ENCODE results near the gene AACS.
"Not testable (repeated sequence)": the region's sequence is repeated elsewhere in the genome, so short reads cannot be mapped to it uniquely, and the experiment has no call there.

AACS gene

DNA sequence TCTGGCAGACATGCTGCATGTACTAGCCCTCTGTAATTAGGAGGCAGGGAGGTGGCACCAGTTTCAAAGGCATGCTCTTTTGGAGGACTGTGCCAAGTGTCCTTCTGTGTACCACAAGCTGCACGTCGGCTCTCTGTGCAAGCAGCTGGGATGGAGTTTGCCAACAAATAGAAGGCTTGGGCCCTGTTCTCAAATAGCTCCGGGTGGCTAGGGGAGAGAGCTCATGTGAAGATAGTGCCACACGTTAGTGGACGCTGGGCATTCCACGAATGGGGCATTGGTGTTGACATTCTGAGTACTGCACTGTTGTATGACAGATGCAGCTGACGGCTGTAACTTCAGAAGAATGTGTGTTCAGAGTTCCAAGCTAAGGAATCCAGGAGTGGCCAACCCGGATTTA, 4.4 kb downstream of the AACS start:
- no peak overlapping the region for H3K4me3 ChIP-seq (ENCODE audit: low read length)
- no peak overlapping the region for H3K4me2 ChIP-seq (ENCODE audit: low read length)
- H2BK5ac ChIP-seq (ENCODE audit: low read length): no peak overlapping the region
- DNase-seq: no peak
- H3K23ac ChIP-seq (ENCODE audit: low read length): no peak overlapping the region
- peaks cover 4% of the 10 kb centered on the region for H3K4me1 ChIP-seq (ENCODE audit: control insufficient read depth, low read depth, low read length)
- no peak overlapping the region for H3K4ac ChIP-seq (ENCODE audit: low read depth, low read length)
- H3K27me3 ChIP-seq (ENCODE audit: insufficient read depth, low read length, poor library complexity): no peaks in the 10 kb centered on the region
- H3K27ac ChIP-seq (ENCODE audit: low read depth, low read length): no peak overlapping the region
- no CpG with 5 or more reads among the region's 8 CpGs for whole genome bisulfite sequencing (ENCODE audit: extremely low coverage, insufficient coverage, low lambda C conversion rate)
- no peak overlapping the region for H3K9ac ChIP-seq (ENCODE audit: low read length)
- no peak overlapping the region for H2AK5ac ChIP-seq (ENCODE audit: low read length)
- no peak overlapping the region for H2BK120ac ChIP-seq (ENCODE audit: low read depth, low read length)
- no peaks in the 10 kb centered on the region for H3K36me3 ChIP-seq (ENCODE audit: control insufficient read depth, insufficient read depth, low read length)
- peaks cover 28% of the 10 kb centered on the region for H3K79me2 ChIP-seq (ENCODE audit: control insufficient read depth, insufficient read depth, low read length)
- H2BK15ac ChIP-seq (replicated peaks; ENCODE audit: low read depth): no peak overlapping the region
- H4K5ac ChIP-seq (ENCODE audit: low read length): no peak overlapping the region
- no peak overlapping the region for H3K56ac ChIP-seq (ENCODE audit: low read length)
- H4K8ac ChIP-seq (ENCODE audit: low read depth, low read length): no peak overlapping the region
- H3K79me1 ChIP-seq (ENCODE audit: low read length): peaks cover 33% of the 10 kb centered on the region
- H3K18ac ChIP-seq (ENCODE audit: low read length): no peak overlapping the region

DNA sequence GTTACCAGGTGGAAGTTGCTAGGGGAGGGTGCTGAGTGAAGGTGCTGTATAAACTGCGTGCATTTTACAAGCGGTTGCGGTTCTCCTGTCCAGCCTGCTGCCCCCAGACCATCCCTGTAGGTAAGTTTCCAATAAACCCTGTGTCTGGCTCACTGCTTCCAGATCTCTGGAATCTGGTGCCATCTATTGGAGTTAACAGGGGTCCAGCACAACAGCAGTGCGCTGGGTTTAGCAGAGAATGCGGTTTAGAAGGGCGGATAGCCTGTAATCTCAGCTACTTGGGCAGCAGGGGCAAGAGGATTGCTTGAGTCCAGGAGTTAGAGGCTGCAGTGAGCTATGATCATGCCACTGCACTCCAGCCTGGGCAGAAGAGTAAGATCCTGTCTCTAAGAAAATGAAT, 4.9 kb downstream of the AACS start:
- Histone ChIP-seq H2BK15ac (replicated peaks; ENCODE audit: low read depth) (no peak overlapping the region), H3K36me3 (ENCODE audit: control insufficient read depth, insufficient read depth, low read length) (no peaks in the 10 kb centered on the region), H3K9ac (ENCODE audit: low read length) (no peak overlapping the region), H3K4ac (ENCODE audit: low read depth, low read length) (no peak overlapping the region), H4K8ac (ENCODE audit: low read depth, low read length) (no peak overlapping the region), H2AK5ac (ENCODE audit: low read length) (no peak overlapping the region), H2BK120ac (ENCODE audit: low read depth, low read length) (no peak overlapping the region), H4K5ac (ENCODE audit: low read length) (no peak overlapping the region), H3K79me2 (ENCODE audit: control insufficient read depth, insufficient read depth, low read length) (peaks cover 28% of the 10 kb centered on the region), H3K4me3 (ENCODE audit: low read length) (no peak overlapping the region), H3K27ac (ENCODE audit: low read depth, low read length) (no peak overlapping the region), H3K23ac (ENCODE audit: low read length) (no peak overlapping the region), H3K4me2 (ENCODE audit: low read length) (no peak overlapping the region), H3K27me3 (ENCODE audit: insufficient read depth, low read length, poor library complexity) (no peaks in the 10 kb centered on the region), H3K56ac (ENCODE audit: low read length) (no peak overlapping the region), H3K4me1 (ENCODE audit: control insufficient read depth, low read depth, low read length) (peaks cover 4% of the 10 kb centered on the region), H2BK5ac (ENCODE audit: low read length) (no peak overlapping the region), H3K79me1 (ENCODE audit: low read length) (peaks cover 33% of the 10 kb centered on the region), H3K18ac (ENCODE audit: low read length) (no peak overlapping the region)
- WGBS (ENCODE audit: extremely low coverage, insufficient coverage, low lambda C conversion rate): no CpG with 5 or more reads among the region's 6 CpGs
- peak; percentile 25 for DNase-seq

DNA sequence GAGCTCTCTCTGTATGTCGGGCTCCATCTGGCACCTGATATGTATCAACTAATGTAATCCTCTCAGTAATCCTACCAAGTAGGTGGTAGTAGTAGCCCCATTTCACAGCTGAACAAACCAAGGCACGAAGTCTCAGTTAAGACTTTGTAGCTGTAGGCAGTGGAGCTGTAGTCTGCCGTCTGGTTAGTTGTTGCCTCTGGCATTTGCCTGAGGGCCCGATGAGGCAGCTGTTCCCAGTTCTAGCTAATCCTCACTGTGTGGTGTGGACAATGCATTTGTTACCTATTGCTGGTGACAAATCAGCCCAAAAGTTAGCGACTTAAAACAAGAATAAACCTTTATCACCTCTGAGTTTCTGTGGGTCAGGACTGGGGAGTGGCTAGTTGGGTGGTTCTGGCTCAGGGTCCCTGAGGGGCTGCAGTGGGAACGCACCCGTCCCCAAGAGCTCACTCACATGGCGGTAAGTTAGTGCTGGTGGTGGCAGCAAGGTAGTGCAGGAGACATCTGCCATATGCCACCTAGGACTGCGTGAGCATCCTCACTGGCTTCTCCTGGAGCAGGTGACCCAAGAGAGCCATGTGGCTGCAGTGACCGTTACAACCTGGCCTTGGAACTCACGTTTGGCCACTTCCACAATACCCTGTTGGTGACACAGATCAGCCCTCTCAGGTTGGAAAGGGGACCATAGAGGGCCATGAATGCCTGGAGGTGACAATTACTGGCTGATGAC, 5.6 kb downstream of the AACS start:
- no peak overlapping the region for H4K5ac ChIP-seq (ENCODE audit: low read length)
- H3K79me2 ChIP-seq (ENCODE audit: control insufficient read depth, insufficient read depth, low read length): peaks cover 24% of the 10 kb centered on the region
- H3K4me1 ChIP-seq (ENCODE audit: control insufficient read depth, low read depth, low read length): peaks cover 4% of the 10 kb centered on the region
- DNase-seq: no peak
- no peak overlapping the region for H3K9ac ChIP-seq (ENCODE audit: low read length)
- H3K18ac ChIP-seq (ENCODE audit: low read length): no peak overlapping the region
- no peak overlapping the region for H4K8ac ChIP-seq (ENCODE audit: low read depth, low read length)
- no peak overlapping the region for H2AK5ac ChIP-seq (ENCODE audit: low read length)
- no peak overlapping the region for H3K27ac ChIP-seq (ENCODE audit: low read depth, low read length)
- no peak overlapping the region for H2BK15ac ChIP-seq (replicated peaks; ENCODE audit: low read depth)
- no peak overlapping the region for H3K4me3 ChIP-seq (ENCODE audit: low read length)
- H3K36me3 ChIP-seq (ENCODE audit: control insufficient read depth, insufficient read depth, low read length): no peaks in the 10 kb centered on the region
- H2BK120ac ChIP-seq (ENCODE audit: low read depth, low read length): no peak overlapping the region
- H3K4ac ChIP-seq (ENCODE audit: low read depth, low read length): no peak overlapping the region
- H3K27me3 ChIP-seq (ENCODE audit: insufficient read depth, low read length, poor library complexity): no peaks in the 10 kb centered on the region
- H3K4me2 ChIP-seq (ENCODE audit: low read length): no peak overlapping the region
- WGBS (ENCODE audit: extremely low coverage, insufficient coverage, low lambda C conversion rate): no CpG with 5 or more reads among the region's 11 CpGs
- H3K23ac ChIP-seq (ENCODE audit: low read length): no peak overlapping the region
- no peak overlapping the region for H2BK5ac ChIP-seq (ENCODE audit: low read length)
- H3K79me1 ChIP-seq (ENCODE audit: low read length): peaks cover 31% of the 10 kb centered on the region
- H3K56ac ChIP-seq (ENCODE audit: low read length): no peak overlapping the region

DNA sequence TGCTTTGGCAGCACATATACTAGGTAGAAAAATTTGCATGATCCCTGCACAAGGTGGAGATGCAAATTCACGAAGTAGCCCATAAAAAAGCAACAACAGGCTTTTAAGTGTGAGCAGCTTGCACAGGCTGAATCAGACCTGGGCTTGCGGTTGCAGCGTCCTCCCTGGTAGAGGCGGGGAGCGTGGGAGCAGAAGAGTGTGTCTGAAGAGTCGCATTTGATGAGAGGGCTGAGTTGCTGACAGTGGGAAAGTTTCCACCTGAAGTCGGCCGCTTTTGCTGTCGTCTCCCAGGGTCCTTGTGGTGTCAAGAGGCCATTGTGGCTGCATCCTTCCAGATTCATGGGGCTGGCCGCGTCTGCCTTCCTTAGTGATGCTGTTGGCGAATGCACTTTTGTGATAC, 6.2 kb downstream of the AACS start:
- H3K4me2 ChIP-seq (ENCODE audit: low read length): no peak overlapping the region
- no peak for DNase-seq

DNA sequence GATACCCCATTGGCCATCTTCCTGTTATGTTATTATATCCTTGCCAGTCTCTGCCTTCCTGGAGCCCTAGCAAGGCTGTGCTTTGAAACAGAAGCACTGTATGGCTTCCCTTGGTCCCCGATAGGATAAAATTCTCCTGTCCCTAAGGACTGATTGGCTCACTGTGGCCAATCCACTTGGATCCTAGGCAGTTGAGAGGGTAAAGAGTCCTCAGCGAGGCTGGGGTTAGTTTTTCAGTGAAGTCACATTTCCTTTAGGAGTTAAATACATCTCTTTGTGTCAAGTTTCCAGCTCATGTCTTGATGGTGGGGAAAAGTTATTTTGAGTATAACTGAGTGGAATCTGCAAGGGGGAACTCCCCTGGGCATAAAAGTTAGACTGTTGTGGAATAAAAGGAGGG, 7.3 kb downstream of the AACS start:
- no peaks in the 10 kb centered on the region for H3K4me1 ChIP-seq (ENCODE audit: control insufficient read depth, low read depth, low read length)
- no peak overlapping the region for H4K5ac ChIP-seq (ENCODE audit: low read length)
- DNase-seq: no peak
- H3K4me3 ChIP-seq (ENCODE audit: low read length): no peak overlapping the region
- no peak overlapping the region for H3K18ac ChIP-seq (ENCODE audit: low read length)
- no peak overlapping the region for H4K8ac ChIP-seq (ENCODE audit: low read depth, low read length)
- H3K9ac ChIP-seq (ENCODE audit: low read length): no peak overlapping the region
- H3K79me1 ChIP-seq (ENCODE audit: low read length): peaks cover 23% of the 10 kb centered on the region
- no peak overlapping the region for H3K27ac ChIP-seq (ENCODE audit: low read depth, low read length)
- H3K4me2 ChIP-seq (ENCODE audit: low read length): no peak overlapping the region
- peaks cover 18% of the 10 kb centered on the region for H3K79me2 ChIP-seq (ENCODE audit: control insufficient read depth, insufficient read depth, low read length)
- H2BK15ac ChIP-seq (replicated peaks; ENCODE audit: low read depth): no peak overlapping the region
- H3K56ac ChIP-seq (ENCODE audit: low read length): no peak overlapping the region
- no peak overlapping the region for H2AK5ac ChIP-seq (ENCODE audit: low read length)
- H2BK5ac ChIP-seq (ENCODE audit: low read length): no peak overlapping the region
- no peak overlapping the region for H3K23ac ChIP-seq (ENCODE audit: low read length)
- H3K36me3 ChIP-seq (ENCODE audit: control insufficient read depth, insufficient read depth, low read length): peaks cover 7% of the 10 kb centered on the region
- peaks cover 2% of the 10 kb centered on the region for H3K27me3 ChIP-seq (ENCODE audit: insufficient read depth, low read length, poor library complexity)
- no peak overlapping the region for H2BK120ac ChIP-seq (ENCODE audit: low read depth, low read length)
- H3K4ac ChIP-seq (ENCODE audit: low read depth, low read length): no peak overlapping the region
- WGBS (ENCODE audit: extremely low coverage, insufficient coverage, low lambda C conversion rate): no CpG with 5 or more reads among the region's 2 CpGs

More for the DNA sequence above, 6.2 kb downstream of the AACS start:
- Histone ChIP-seq H2BK5ac (ENCODE audit: low read length) (no peak overlapping the region), H2BK120ac (ENCODE audit: low read depth, low read length) (no peak overlapping the region), H4K8ac (ENCODE audit: low read depth, low read length) (no peak overlapping the region), H3K4ac (ENCODE audit: low read depth, low read length) (no peak overlapping the region), H4K5ac (ENCODE audit: low read length) (no peak overlapping the region), H3K4me1 (ENCODE audit: control insufficient read depth, low read depth, low read length) (peaks cover 4% of the 10 kb centered on the region), H2BK15ac (replicated peaks; ENCODE audit: low read depth) (no peak overlapping the region), H3K4me3 (ENCODE audit: low read length) (no peak overlapping the region), H3K27me3 (ENCODE audit: insufficient read depth, low read length, poor library complexity) (peaks cover 2% of the 10 kb centered on the region), H3K27ac (ENCODE audit: low read depth, low read length) (no peak overlapping the region), H3K36me3 (ENCODE audit: control insufficient read depth, insufficient read depth, low read length) (peaks cover 4% of the 10 kb centered on the region), H2AK5ac (ENCODE audit: low read length) (no peak overlapping the region), H3K9ac (ENCODE audit: low read length) (no peak overlapping the region), H3K79me1 (ENCODE audit: low read length) (peaks cover 29% of the 10 kb centered on the region), H3K23ac (ENCODE audit: low read length) (no peak overlapping the region), H3K56ac (ENCODE audit: low read length) (no peak overlapping the region), H3K79me2 (ENCODE audit: control insufficient read depth, insufficient read depth, low read length) (peaks cover 23% of the 10 kb centered on the region), H3K18ac (ENCODE audit: low read length) (no peak overlapping the region)
- WGBS (ENCODE audit: extremely low coverage, insufficient coverage, low lambda C conversion rate): no CpG with 5 or more reads among the region's 12 CpGs

DNA sequence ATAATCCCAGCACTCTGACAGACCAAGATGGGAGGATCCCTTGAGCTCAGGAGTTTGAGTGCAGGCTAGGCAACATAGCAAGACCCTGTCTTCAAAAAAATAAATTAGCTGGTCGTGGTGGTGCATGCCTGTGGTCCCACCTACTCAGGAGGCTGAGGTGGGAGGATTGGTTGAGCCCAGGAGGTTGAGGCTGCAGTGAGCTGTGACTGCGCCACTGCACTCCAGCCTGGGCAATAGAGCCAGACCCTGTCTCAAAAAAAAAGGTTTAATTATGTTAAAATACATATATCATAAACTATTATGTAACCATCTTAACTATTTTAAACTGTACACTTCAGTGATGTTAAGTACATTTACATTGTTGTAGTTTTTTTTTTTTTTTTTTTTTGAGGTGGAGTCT, 9.1 kb downstream of the AACS start:
- Histone ChIP-seq H3K79me1 (ENCODE audit: low read length) (peaks cover 15% of the 10 kb centered on the region), H3K36me3 (ENCODE audit: control insufficient read depth, insufficient read depth, low read length) (peaks cover 11% of the 10 kb centered on the region), H3K79me2 (ENCODE audit: control insufficient read depth, insufficient read depth, low read length) (peaks cover 12% of the 10 kb centered on the region)
- not testable (repeated sequence) for H3K27me3 ChIP-seq (ENCODE audit: insufficient read depth, low read length, poor library complexity); H2BK15ac ChIP-seq (replicated peaks; ENCODE audit: low read depth); H3K4me1 ChIP-seq (ENCODE audit: control insufficient read depth, low read depth, low read length); H3K27ac ChIP-seq (ENCODE audit: low read depth, low read length); H3K9ac ChIP-seq (ENCODE audit: low read length); H4K5ac ChIP-seq (ENCODE audit: low read length); H3K23ac ChIP-seq (ENCODE audit: low read length); H2AK5ac ChIP-seq (ENCODE audit: low read length); H3K4ac ChIP-seq (ENCODE audit: low read depth, low read length); H3K18ac ChIP-seq (ENCODE audit: low read length); H3K4me3 ChIP-seq (ENCODE audit: low read length); H2BK5ac ChIP-seq (ENCODE audit: low read length); H3K4me2 ChIP-seq (ENCODE audit: low read length); H4K8ac ChIP-seq (ENCODE audit: low read depth, low read length); DNase-seq; H2BK120ac ChIP-seq (ENCODE audit: low read depth, low read length); H3K56ac ChIP-seq (ENCODE audit: low read length)
- WGBS (ENCODE audit: extremely low coverage, insufficient coverage, low lambda C conversion rate): no CpG with 5 or more reads among the region's 2 CpGs

Measured in mesendoderm (in vitro differentiated cells).